NCI-H2196 (cell line): Measurements from ENCODE around the gene MRPL55.

Experiments used
- DNase-seq: peaks from one replicate; lab custom pipeline; 2025; ENCODE audit not compliant: unreplicated experiment; lab: John Stamatoyannopoulos, UW

Gene MRPL55

GRCh38 chr1:228088586-228089498, 20.3 kb downstream of the MRPL55 start:
- DNase-seq, result no peak

- DNase-seq, result no peak
Observed at GRCh38 chr1:228087771-228088251, 21.3 kb downstream of the MRPL55 start.

GRCh38 chr1:228085287-228085951, 23.7 kb downstream of the MRPL55 start:
- peak; percentile 15 for DNase-seq

- no peak for DNase-seq
Observed at GRCh38 chr1:228084797-228085196, 24.3 kb downstream of the MRPL55 start.

GRCh38 chr1:228084325-228084724, 24.8 kb downstream of the MRPL55 start:
- no peak for DNase-seq

- DNase-seq, result no peak
Observed at GRCh38 chr1:228083871-228084278, 25.2 kb downstream of the MRPL55 start.

GRCh38 chr1:228082918-228083870, 25.9 kb downstream of the MRPL55 start:
- DNase-seq, result no peak

- peak; percentile 98 for DNase-seq
Observed at GRCh38 chr1:228082214-228082917, 26.7 kb downstream of the MRPL55 start, which contains the start of gene ARF1. ARF1 (plus strand) TSS chr1:228082708; CDS start chr1:228097115, 14,407 bp downstream.

- no peak for DNase-seq
Observed at GRCh38 chr1:228081578-228082213, 27.4 kb downstream of the MRPL55 start.

GRCh38 chr1:228081144-228081543, 28.0 kb downstream of the MRPL55 start:
- DNase-seq, result no peak

GRCh38 chr1:228079601-228080263, 29.4 kb downstream of the MRPL55 start:
- no peak for DNase-seq

- no peak for DNase-seq
Observed at GRCh38 chr1:228079013-228079412, 30.1 kb downstream of the MRPL55 start.

GRCh38 chr1:228077565-228078330, 31.4 kb downstream of the MRPL55 start:
- no peak for DNase-seq

- no peak for DNase-seq
Observed at GRCh38 chr1:228076796-228077430, 32.2 kb downstream of the MRPL55 start.

GRCh38 chr1:228075801-228076271, 33.3 kb downstream of the MRPL55 start:
- no peak for DNase-seq

- no peak for DNase-seq
Observed at GRCh38 chr1:228074954-228075730, 34.0 kb downstream of the MRPL55 start.
